ENCODE measurements around the gene MRPL39.
"Not testable (repeated sequence)": the region's sequence is repeated elsewhere in the genome, so short reads cannot be mapped to it uniquely, and the experiment has no call there.

The MRPL39 gene

GRCh38 chr21:25635310-25635709 lies 28.0 kb upstream of the MRPL39 start:
- Histone ChIP-seq H3K27me3 (replicated peaks; ENCODE audit: insufficient read depth, low read length) (no peaks in the 10 kb centered on the region; the same call in 1 of the 2 replicates), H3K4me2 (ENCODE audit: low read depth, low read length) (no peak overlapping the region), H3K9me2 (replicated peaks; ENCODE audit: insufficient read depth, low read length) (no peaks in the 10 kb centered on the region), H3K9ac (ENCODE audit: low read length) (no peak overlapping the region), H3K4me1 (ENCODE audit: low read length) (no peaks in the 10 kb centered on the region), H3F3A (ENCODE audit: insufficient read depth, low read length) (no peaks in the 10 kb centered on the region; the same call in 1 of the 2 replicates), H3K9me3 (replicated peaks; ENCODE audit: insufficient read depth, low read length) (no peaks in the 10 kb centered on the region), H4K20me1 (ENCODE audit: insufficient read depth, low read length) (no peaks in the 10 kb centered on the region), H2AFZ (ENCODE audit: low read length) (no peak overlapping the region), H3K36me3 (replicated peaks; ENCODE audit: insufficient read depth, low read length) (no peaks in the 10 kb centered on the region), H3K79me2 (ENCODE audit: low read length) (no peaks in the 10 kb centered on the region), H3K27ac (ENCODE audit: low read length) (no peak overlapping the region), H3K4me3 (ENCODE audit: low read length) (no peak overlapping the region)
- DNase-seq: no peak
- TF ChIP-seq CTCF (IDR thresholded peaks at IDR 0.05; ENCODE audit: low read length): no peak

- no peaks in the 10 kb centered on the region for H3K9me3 ChIP-seq (replicated peaks; ENCODE audit: insufficient read depth, low read length)
- H3F3A ChIP-seq (ENCODE audit: insufficient read depth, low read length): no peaks in the 10 kb centered on the region
- H3K4me2 ChIP-seq (ENCODE audit: low read depth, low read length): no peak overlapping the region
- TF ChIP-seq EZH2phosphoT487 (IDR thresholded peaks at IDR 0.05; ENCODE audit: low read length) (no peak), CTCF (IDR thresholded peaks at IDR 0.05; ENCODE audit: low read length) (no peak), EZH2 (optimal IDR thresholded peaks at IDR 0.05; ENCODE audit: low read depth, low read length) (no peak)
- H3K4me3 ChIP-seq (ENCODE audit: low read length): no peak overlapping the region
- no peak for DNase-seq
- H3K27ac ChIP-seq (ENCODE audit: low read length): no peak overlapping the region
- H3K9me2 ChIP-seq (replicated peaks; ENCODE audit: insufficient read depth, low read length): no peaks in the 10 kb centered on the region
- H3K9ac ChIP-seq (ENCODE audit: low read length): no peak overlapping the region
- no peaks in the 10 kb centered on the region for H3K27me3 ChIP-seq (replicated peaks; ENCODE audit: insufficient read depth, low read length)
- no peaks in the 10 kb centered on the region for H3K79me2 ChIP-seq (ENCODE audit: low read length)
- H2AFZ ChIP-seq (ENCODE audit: low read length): no peak overlapping the region
- H3K36me3 ChIP-seq (replicated peaks; ENCODE audit: insufficient read depth, low read length): no peaks in the 10 kb centered on the region
- no peaks in the 10 kb centered on the region for H4K20me1 ChIP-seq (ENCODE audit: insufficient read depth, low read length)
- H3K4me1 ChIP-seq (ENCODE audit: low read length): no peaks in the 10 kb centered on the region
Measured at GRCh38 chr21:25632296-25632695, 25.0 kb upstream of the MRPL39 start.

- no peaks in the 10 kb centered on the region for H3K36me3 ChIP-seq (replicated peaks; ENCODE audit: insufficient read depth, low read length)
- H4K20me1 ChIP-seq (ENCODE audit: insufficient read depth, low read length): no peaks in the 10 kb centered on the region
- H3F3A ChIP-seq (ENCODE audit: insufficient read depth, low read length): no peaks in the 10 kb centered on the region
- no peak overlapping the region for H3K9ac ChIP-seq (ENCODE audit: low read length)
- no peaks in the 10 kb centered on the region for H3K9me3 ChIP-seq (replicated peaks; ENCODE audit: insufficient read depth, low read length)
- no peak overlapping the region for H2AFZ ChIP-seq (ENCODE audit: low read length)
- no peaks in the 10 kb centered on the region for H3K79me2 ChIP-seq (ENCODE audit: low read length)
- H3K27me3 ChIP-seq (replicated peaks; ENCODE audit: insufficient read depth, low read length): no peaks in the 10 kb centered on the region
- no peaks in the 10 kb centered on the region for H3K9me2 ChIP-seq (replicated peaks; ENCODE audit: insufficient read depth, low read length)
- no peak overlapping the region for H3K4me3 ChIP-seq (ENCODE audit: low read length)
- H3K27ac ChIP-seq (ENCODE audit: low read length): no peak overlapping the region
- no peaks in the 10 kb centered on the region for H3K4me1 ChIP-seq (ENCODE audit: low read length)
- H3K4me2 ChIP-seq (ENCODE audit: low read depth, low read length): no peak overlapping the region
- TF ChIP-seq CTCF (IDR thresholded peaks at IDR 0.05; ENCODE audit: low read length): no peak
- no peak for TF ChIP-seq EZH2phosphoT487 (IDR thresholded peaks at IDR 0.05; ENCODE audit: low read length)
- no peak for DNase-seq
Measured at GRCh38 chr21:25626757-25627156, 19.5 kb upstream of the MRPL39 start.

GRCh38 chr21:25625776-25626555 lies 18.7 kb upstream of the MRPL39 start:
- H3K36me3 ChIP-seq (replicated peaks; ENCODE audit: insufficient read depth, low read length); H3K4me3 ChIP-seq (ENCODE audit: low read length); H3K27me3 ChIP-seq (replicated peaks; ENCODE audit: insufficient read depth, low read length); H4K20me1 ChIP-seq (ENCODE audit: insufficient read depth, low read length); H3K27ac ChIP-seq (ENCODE audit: low read length); H3K9ac ChIP-seq (ENCODE audit: low read length); H3K9me2 ChIP-seq (replicated peaks; ENCODE audit: insufficient read depth, low read length); H3K9me3 ChIP-seq (replicated peaks; ENCODE audit: insufficient read depth, low read length); H3K4me2 ChIP-seq (ENCODE audit: low read depth, low read length); H2AFZ ChIP-seq (ENCODE audit: low read length); H3K79me2 ChIP-seq (ENCODE audit: low read length); DNase-seq; H3K4me1 ChIP-seq (ENCODE audit: low read length); H3F3A ChIP-seq (ENCODE audit: insufficient read depth, low read length): not testable (repeated sequence)
